HG03442 (cell line): ENCODE data around the gene TRABD2A.
"Not testable (repeated sequence)": the region's sequence is repeated elsewhere in the genome, so short reads cannot be mapped to it uniquely, and the experiment has no call there.

Experiments
- ATAC-seq: cut with Tn5 transposase; IDR thresholded peaks from one replicate; pipeline ENCODE4 v1.9.1; 2021; ENCODE audit warnings: mild to moderate bottlenecking, moderate library complexity; ENCODE audit not compliant: unreplicated experiment

Gene TRABD2A, protein sequence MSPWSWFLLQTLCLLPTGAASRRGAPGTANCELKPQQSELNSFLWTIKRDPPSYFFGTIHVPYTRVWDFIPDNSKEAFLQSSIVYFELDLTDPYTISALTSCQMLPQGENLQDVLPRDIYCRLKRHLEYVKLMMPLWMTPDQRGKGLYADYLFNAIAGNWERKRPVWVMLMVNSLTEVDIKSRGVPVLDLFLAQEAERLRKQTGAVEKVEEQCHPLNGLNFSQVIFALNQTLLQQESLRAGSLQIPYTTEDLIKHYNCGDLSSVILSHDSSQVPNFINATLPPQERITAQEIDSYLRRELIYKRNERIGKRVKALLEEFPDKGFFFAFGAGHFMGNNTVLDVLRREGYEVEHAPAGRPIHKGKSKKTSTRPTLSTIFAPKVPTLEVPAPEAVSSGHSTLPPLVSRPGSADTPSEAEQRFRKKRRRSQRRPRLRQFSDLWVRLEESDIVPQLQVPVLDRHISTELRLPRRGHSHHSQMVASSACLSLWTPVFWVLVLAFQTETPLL

GRCh38 chr2:84880645-84881521, at the start of gene TRABD2A:
Gene TRABD2A, minus strand, starts transcription at chr2:84881084. Its CDS starts 45 bp downstream, at chr2:84881039.
- no peak for ATAC-seq

GRCh38 chr2:84927275-84927627, 46.4 kb upstream of the TRABD2A start:
- ATAC-seq, result no peak

- peak; percentile 84 for ATAC-seq
Observed at GRCh38 chr2:84925724-84926376, 45.0 kb upstream of the TRABD2A start.

DNA sequence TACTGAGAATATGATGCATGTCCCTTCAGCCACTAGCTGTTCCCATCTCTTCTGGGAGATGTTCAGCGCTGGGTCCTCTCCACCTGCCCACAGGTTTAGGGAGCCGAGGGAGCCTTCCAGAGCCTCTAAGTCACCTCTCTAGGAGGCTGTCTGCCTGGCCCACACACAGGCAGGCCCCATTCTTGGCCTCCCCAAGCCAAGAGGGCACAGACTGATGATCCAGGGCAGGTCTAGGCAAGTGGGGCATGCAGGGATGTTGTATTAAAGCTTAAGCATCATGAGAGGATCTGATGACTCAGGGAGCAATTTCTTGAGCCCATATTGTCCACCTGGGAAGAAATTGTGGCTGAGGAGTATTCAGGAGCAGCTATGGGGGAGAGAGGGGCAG, 44.4 kb upstream of the TRABD2A start:
- ATAC-seq, result no peak

- peak; percentile 19 for ATAC-seq
Observed at GRCh38 chr2:84924173-84925106, 43.6 kb upstream of the TRABD2A start.

DNA sequence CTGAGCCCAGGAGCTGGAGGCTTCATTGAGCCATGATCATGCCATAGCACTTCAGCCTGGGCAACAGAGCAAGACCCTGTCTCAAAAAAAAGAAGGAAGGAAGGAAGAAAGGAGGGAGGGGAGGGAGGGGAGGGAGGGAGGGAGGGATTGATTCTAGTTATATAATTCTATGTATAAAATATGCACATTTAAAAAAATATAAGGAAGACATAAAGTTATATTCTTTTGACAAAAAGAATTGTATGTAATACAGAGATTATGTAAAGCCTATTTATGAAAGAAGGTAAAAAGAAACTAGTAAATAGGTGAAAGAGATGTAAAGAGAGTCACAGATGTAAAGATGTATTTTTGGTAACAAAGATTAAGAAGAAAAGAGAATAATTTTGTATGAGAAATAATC, 42.1 kb upstream of the TRABD2A start:
- ATAC-seq, result no peak

GRCh38 chr2:84919885-84920580, 39.1 kb upstream of the TRABD2A start:
- ATAC-seq, result peak; percentile 48

GRCh38 chr2:84918430-84918829, 37.5 kb upstream of the TRABD2A start:
- no peak for ATAC-seq

DNA sequence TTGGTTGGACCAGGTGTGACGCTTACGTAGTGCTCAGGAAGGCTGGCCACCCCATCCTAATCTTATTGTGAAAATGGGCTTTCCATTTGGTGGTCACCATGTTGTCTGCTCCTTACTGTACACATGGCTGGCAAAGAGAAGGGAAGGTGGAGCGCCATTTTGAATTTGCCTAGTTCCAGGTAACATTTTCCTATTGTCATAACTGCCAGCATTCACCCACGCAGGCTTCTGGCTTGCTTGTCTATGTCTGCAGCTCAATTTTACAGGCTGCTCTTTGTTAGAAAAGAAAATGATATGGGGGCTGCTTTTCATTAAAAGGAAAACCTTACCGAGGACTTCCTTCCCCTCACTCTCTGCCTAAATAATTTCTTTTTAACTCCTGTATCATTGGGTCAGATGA, 36.9 kb upstream of the TRABD2A start:
- ATAC-seq, result not testable (repeated sequence)

GRCh38 chr2:84915675-84916074, 34.8 kb upstream of the TRABD2A start:
- ATAC-seq, result not testable (repeated sequence)

- ATAC-seq, result no peak
Observed at GRCh38 chr2:84914334-84914733, 33.5 kb upstream of the TRABD2A start.

GRCh38 chr2:84912984-84913383, 32.1 kb upstream of the TRABD2A start:
- no peak for ATAC-seq

- no peak for ATAC-seq
Observed at GRCh38 chr2:84911135-84911678, 30.3 kb upstream of the TRABD2A start.

- no peak for ATAC-seq
Observed at GRCh38 chr2:84908948-84909713, 28.2 kb upstream of the TRABD2A start.

DNA sequence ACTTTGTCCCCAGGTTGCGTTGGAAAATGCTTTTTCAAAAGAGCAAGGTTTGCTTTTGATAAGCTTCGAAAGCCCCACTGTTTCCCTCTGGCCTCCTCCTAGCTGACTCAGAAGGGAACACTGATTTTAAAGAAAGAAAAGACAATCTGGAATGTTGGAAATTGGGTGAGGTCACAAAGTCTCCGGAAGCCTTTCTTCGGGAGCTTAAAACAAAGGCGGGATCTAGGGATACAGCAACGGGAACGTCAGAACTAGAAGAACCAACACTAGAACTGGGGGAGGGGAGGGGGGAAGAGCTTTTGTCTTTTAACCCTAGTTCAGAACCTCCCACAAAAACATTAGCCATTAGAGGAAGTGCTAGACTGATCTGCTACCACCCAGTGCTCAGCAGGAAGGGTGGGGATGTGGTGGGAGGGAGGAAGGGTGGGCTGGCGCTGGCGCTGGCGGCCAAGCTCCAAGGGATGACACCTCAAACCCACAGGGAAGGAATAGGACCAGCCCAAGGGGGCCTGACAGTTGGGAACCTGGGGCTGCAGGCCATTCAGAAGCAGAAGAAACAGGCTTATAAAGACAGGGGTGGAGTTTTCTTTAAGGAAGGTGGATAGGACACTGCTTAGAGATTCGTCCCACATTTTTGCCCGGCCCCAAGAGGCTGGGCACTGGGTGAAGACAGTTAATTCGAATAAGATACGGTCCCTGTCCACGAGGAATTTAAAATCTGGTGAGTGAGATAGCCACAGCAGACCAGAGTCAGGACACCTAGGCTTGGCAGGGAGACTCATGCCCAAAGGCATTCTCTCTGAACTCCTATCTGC, 26.2 kb upstream of the TRABD2A start:
- ATAC-seq, result peak; percentile 27

GRCh38 chr2:84906108-84906899, 25.4 kb upstream of the TRABD2A start:
- ATAC-seq, result peak; percentile 27
